Mesodermal cell (in vitro differentiated cells): ENCODE measurements around the gene FUT2.
"Not testable (repeated sequence)": the region's sequence is repeated elsewhere in the genome, so short reads cannot be mapped to it uniquely, and the experiment has no call there.

ENCODE experiments used
- H3K27ac ChIP-seq: 2 replicates; pipeline ENCODE4 v1.7.0; 2013; ENCODE audit warnings: mild to moderate bottlenecking, low read depth, low read length, moderate library complexity; ENCODE audit not compliant: severe bottlenecking
- H3K36me3 ChIP-seq: 2 replicates; pipeline ENCODE4 v1.7.1; 2013; ENCODE audit warnings: mild to moderate bottlenecking, low read length, moderate library complexity; ENCODE audit not compliant: control insufficient read depth, insufficient read depth
- H3K4me1 ChIP-seq: one replicate; pipeline ENCODE4 v1.7.1; 2013; ENCODE audit warnings: mild to moderate bottlenecking, low read length; ENCODE audit not compliant: insufficient read depth, control insufficient read depth, poor library complexity, severe bottlenecking
- H3K4me3 ChIP-seq: 2 replicates; pipeline ENCODE4 v1.7.0; 2013; ENCODE audit warnings: low read length, control low read depth, mild to moderate bottlenecking; ENCODE audit not compliant: insufficient read depth, poor library complexity, severe bottlenecking; ENCODE audit errors: extremely low read depth
- H3K9me3 ChIP-seq: 2 replicates; pipeline ENCODE4 v1.7.1; 2013; ENCODE audit warnings: mild to moderate bottlenecking, low read length, moderate library complexity; ENCODE audit not compliant: control insufficient read depth
- WGBS, 2 experiments: methylation state at CpG; one replicate each; pipeline ENCODE4 v1.1.5; 2013; ENCODE audit warnings: missing lambda C conversion rate in 2 of 2; ENCODE audit not compliant: insufficient coverage in 2 of 2; 5-methylcytosine and 5-hydroxymethylcytosine counted together

FUT2 gene

DNA sequence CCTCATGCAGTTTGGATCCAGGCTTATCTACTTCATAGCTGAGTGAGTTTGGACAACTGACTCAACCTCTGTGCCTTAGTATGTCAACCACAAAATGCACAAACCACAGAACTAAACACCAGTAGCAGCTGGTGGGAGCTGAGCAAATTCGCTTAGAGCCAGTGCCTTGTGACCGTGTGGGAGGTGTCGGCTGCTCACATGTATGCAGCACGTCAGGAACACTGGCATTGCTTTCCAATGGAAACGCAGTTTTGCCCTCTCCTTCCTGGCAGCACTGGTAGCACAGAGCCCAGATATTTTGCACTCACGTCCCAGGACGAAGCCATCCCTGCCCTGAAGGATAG lies 14.7 kb upstream of the FUT2 start:
- Histone ChIP-seq H3K36me3 (no peaks in the 10 kb centered on the region), H3K27ac (no peak overlapping the region), H3K4me3 (no peak overlapping the region), H3K4me1 (no peaks in the 10 kb centered on the region), H3K9me3 (no peaks in the 10 kb centered on the region)
- WGBS, 2 experiments, result 80 to 95% methylated on average over 7 of the region's 7 CpGs

DNA sequence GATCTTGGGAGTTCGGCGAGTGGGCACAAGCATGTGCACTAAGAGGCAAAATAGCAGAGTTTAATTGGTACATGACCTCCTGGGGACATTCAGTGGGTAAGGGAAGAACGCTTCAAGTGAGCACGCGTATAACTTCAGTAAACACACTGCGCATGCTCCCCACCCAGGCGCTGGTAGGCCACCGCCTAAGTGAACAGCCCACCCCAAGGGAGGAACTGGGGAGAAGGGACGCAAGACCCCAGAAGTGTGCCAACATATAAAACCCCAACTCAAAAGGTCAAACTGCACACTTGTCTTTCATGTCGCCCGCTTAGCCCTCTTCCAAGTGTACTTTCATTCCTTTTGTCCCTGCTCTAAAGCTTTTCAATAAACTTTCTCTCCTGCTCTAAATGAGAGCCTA lies 12.4 kb upstream of the FUT2 start:
- Histone ChIP-seq H3K4me3 (no peak overlapping the region), H3K9me3 (no peaks in the 10 kb centered on the region), H3K36me3 (no peaks in the 10 kb centered on the region), H3K27ac (no peak overlapping the region), H3K4me1 (no peaks in the 10 kb centered on the region)
- WGBS, 2 experiments, result 91 to 100% methylated on average over 8 to 10 of the region's 11 CpGs

DNA sequence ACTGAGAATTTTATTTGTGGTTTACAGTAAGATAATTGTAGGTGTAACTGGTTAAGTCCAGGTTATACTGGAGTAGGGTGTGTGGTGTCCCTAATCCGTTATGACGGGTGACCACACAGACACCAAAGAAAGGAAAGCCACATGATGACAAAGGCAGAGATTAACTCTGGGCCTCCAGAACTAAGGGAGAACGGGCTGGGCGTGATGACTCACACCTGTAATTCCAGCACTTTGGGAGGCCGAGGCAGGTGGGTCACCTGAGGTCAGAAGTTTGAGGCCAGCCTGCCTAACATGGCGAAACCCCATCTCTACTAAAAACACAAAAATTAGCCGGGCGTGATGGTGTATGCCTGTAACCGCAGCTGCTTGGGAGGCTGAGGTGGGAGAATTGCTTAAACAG lies 10.2 kb upstream of the FUT2 start:
- Histone ChIP-seq H3K36me3 (no peaks in the 10 kb centered on the region), H3K4me3 (no peak overlapping the region), H3K4me1 (no peaks in the 10 kb centered on the region), H3K27ac (no peak overlapping the region), H3K9me3 (no peaks in the 10 kb centered on the region)
- 91 to 92% methylated on average over 5 to 8 of the region's 9 CpGs for WGBS, 2 experiments

DNA sequence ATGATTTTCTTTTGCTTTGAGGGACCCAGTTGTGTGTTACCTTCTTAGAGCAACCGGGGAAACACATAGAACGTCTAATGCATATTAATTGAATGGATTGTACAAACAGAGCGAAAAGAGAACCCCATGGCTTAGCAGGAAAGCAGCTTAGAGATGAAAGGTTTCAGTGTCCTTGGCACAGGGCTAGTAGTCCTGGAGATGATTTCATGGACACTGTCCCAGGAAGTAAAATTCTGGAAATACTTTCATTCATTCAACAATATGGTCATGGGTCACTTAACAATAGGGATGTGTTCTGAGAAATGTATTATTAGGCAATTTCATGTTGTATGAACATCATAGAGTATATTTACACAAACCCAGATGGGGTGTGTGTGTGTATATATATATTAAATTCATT lies 9.7 kb upstream of the FUT2 start:
- H3K27ac ChIP-seq, result no peak overlapping the region
- H3K4me3 ChIP-seq, result no peak overlapping the region
- H3K36me3 ChIP-seq, result no peaks in the 10 kb centered on the region
- H3K9me3 ChIP-seq, result no peaks in the 10 kb centered on the region
- H3K4me1 ChIP-seq, result no peaks in the 10 kb centered on the region
- 68 to 83% methylated on average over 3 of the region's 3 CpGs for WGBS, 2 experiments

- not testable (repeated sequence) for H3K36me3 ChIP-seq, H3K9me3 ChIP-seq, H3K27ac ChIP-seq, H3K4me3 ChIP-seq, H3K4me1 ChIP-seq
- WGBS, 2 experiments, result 94 to 98% methylated on average over 4 to 7 of the region's 7 CpGs
Measured at GRCh38 chr19:48686637-48687036, 9.1 kb upstream of the FUT2 start.

DNA sequence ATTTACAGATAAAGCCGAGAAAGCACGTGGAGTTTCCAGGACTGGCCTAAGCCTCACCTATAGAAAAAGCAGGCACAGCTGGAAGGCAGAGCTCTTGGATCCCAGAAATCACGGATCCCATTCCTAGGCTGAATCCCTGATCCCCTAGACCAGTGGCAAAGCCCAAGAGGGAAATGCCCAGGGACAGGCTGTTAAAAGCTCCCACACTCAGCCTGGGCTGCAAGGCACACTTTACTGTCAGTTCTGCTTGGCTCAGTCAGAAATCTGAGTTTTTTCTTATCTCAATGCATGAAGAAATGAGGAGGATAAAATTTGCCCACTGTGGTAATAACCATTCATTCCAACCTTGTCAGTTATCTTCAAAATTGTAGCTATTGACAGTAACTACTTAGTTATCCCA lies 8.0 kb upstream of the FUT2 start:
- no peaks in the 10 kb centered on the region for H3K36me3 ChIP-seq

GRCh38 chr19:48689449-48689848 lies 6.3 kb upstream of the FUT2 start:
- Histone ChIP-seq H3K9me3 (no peaks in the 10 kb centered on the region), H3K36me3 (no peaks in the 10 kb centered on the region), H3K27ac (no peak overlapping the region), H3K4me1 (no peaks in the 10 kb centered on the region), H3K4me3 (no peak overlapping the region)
- WGBS, 2 experiments, result 88 to 96% methylated on average over 5 to 6 of the region's 7 CpGs

More for the DNA sequence above, 8.0 kb upstream of the FUT2 start:
- Histone ChIP-seq H3K9me3 (no peaks in the 10 kb centered on the region), H3K4me3 (no peak overlapping the region), H3K27ac (no peak overlapping the region), H3K4me1 (no peaks in the 10 kb centered on the region)
- WGBS, 2 experiments, result 82 to 92% methylated on average over 3 of the region's 3 CpGs

GRCh38 chr19:48693629-48694028 lies 2.1 kb upstream of the FUT2 start:
- not testable (repeated sequence) for H3K36me3 ChIP-seq, H3K4me1 ChIP-seq, H3K9me3 ChIP-seq, H3K27ac ChIP-seq, H3K4me3 ChIP-seq
- WGBS, 2 experiments, result 94 to 98% methylated on average over 7 to 8 of the region's 9 CpGs

DNA sequence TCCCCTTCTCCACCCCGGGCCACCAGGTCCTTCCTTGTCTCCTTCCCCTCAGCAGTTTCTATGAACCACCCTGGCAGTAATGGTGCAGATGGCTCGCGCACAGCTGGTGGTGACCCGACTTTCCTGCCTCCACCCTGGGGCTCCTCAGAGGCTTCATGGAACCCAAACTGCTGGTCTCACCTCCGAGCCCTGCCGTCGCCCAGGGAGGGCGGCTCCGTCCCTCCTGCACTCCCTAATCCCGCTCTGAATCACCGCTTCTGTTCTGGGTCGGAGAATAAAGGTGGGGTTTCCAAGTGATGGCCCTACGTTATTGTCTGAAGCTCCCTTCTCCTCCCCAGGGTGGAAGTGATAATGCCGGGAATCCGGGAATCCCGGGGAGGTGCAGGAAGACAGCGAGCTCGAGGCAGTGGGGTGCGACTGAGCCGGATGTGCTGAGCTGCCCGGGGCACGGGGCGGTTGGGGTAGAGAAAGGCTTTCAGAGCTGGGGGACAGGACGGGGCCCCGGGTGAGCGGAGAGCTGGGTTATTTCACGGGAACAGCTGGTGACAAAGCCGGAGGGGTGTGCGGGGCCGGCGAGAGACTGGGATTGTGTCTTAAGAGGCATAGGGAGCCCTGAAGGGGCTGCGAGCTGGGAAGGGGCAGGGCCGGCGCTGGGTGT lies 711 bp downstream of the FUT2 start:
- no peak overlapping the region for H3K27ac ChIP-seq
- peak overlapping the region; percentile 22 for H3K4me3 ChIP-seq

GRCh38 chr19:48698046-48698445 lies 2.3 kb downstream of the FUT2 start:
- Histone ChIP-seq H3K4me1 (peaks cover 7% of the 10 kb centered on the region), H3K4me3 (no peak overlapping the region), H3K9me3 (no peaks in the 10 kb centered on the region), H3K36me3 (no peaks in the 10 kb centered on the region), H3K27ac (no peak overlapping the region)
- 89 to 100% methylated on average over 1 to 3 of the region's 4 CpGs for WGBS, 2 experiments

More for the DNA sequence above, 711 bp downstream of the FUT2 start:
- WGBS, 2 experiments, result 1 to 3% methylated on average over 15 to 28 of the region's 34 CpGs
- no peaks in the 10 kb centered on the region for H3K36me3 ChIP-seq
- no peaks in the 10 kb centered on the region for H3K9me3 ChIP-seq
- peaks cover 7% of the 10 kb centered on the region for H3K4me1 ChIP-seq

- Histone ChIP-seq H3K9me3 (no peaks in the 10 kb centered on the region), H3K36me3 (no peaks in the 10 kb centered on the region), H3K4me1 (no peaks in the 10 kb centered on the region), H3K27ac (no peak overlapping the region), H3K4me3 (no peak overlapping the region)
- WGBS, 2 experiments, result 88 to 91% methylated on average over 12 to 13 of the region's 13 CpGs
Measured at GRCh38 chr19:48702701-48703100, 6.9 kb downstream of the FUT2 start.
